Breast epithelium (tissue), 3 donors: ENCODE measurements around the gene DOCK6.

Source experiments
- CTCF ChIP-seq, 3 donors: fragments of 450-650 bp; IDR thresholded peaks; one replicate each; pipeline ENCODE4 v1.5.1; 2016 to 2017; ENCODE audit warnings: antibody characterized with exemption in 3 of 3, mild to moderate bottlenecking in 3 of 3, moderate library complexity in 3 of 3
- POLR2AphosphoS5 ChIP-seq, 3 donors: sonication (generic); formaldehyde crosslinking; IDR thresholded peaks; one replicate each; pipeline ENCODE4 v1.6.1; 2017; ENCODE audit warnings: antibody characterized with exemption in 3 of 3

GRCh38 chr19:11191934-11192333 lies 70.4 kb downstream of the DOCK6 start:
- TF ChIP-seq CTCF (IDR thresholded peaks at IDR 0.05): no peak
- TF ChIP-seq POLR2AphosphoS5 (IDR thresholded peaks at IDR 0.05): no peak
